PFSK-1 (cell line): ENCODE results near the gene VAMP4.
A peak's percentile ranks its signal among the peaks of the same experiment; 100 is the strongest.

ENCODE experiments used
- FOXP2 ChIP-seq: optimal IDR thresholded peaks from 2 replicates; pipeline ENCODE3; 2011; ENCODE audit warnings: borderline replicate concordance, control low read depth, inconsistent platforms; ENCODE audit not compliant: insufficient read depth; ENCODE audit errors: extremely low read length, extremely low read depth
- POLR2AphosphoS5 ChIP-seq: IDR thresholded peaks from 2 replicates; pipeline ENCODE4 v1.6.1; 2012; ENCODE audit warnings: low read depth, mild to moderate bottlenecking, control low read depth, low read length, moderate library complexity
- SIN3A ChIP-seq: IDR thresholded peaks from 2 replicates; pipeline ENCODE4 v1.6.1; 2012; ENCODE audit warnings: mild to moderate bottlenecking, low read length, moderate library complexity, borderline replicate concordance; ENCODE audit not compliant: insufficient read depth
- TAF1 ChIP-seq: IDR thresholded peaks from 2 replicates; pipeline ENCODE4 v1.6.1; 2012; ENCODE audit warnings: low read length, control low read depth, borderline replicate concordance; ENCODE audit not compliant: insufficient read depth
- TF ChIP-seq, protein P1 (sequence below), 2 experiments: IDR thresholded peaks; 2 replicates each; pipeline versions ENCODE4 v1.6.1 to v1.8.0; 2011 to 2012; ENCODE audit warnings: low read depth in 2 of 2, low read length in 2 of 2, control low read depth in 1 of 2, inconsistent platforms in 1 of 2, mild to moderate bottlenecking in 1 of 2, moderate library complexity in 1 of 2; ENCODE audit not compliant: insufficient read depth in 1 of 2

VAMP4 gene

GRCh38 chr1:171781176-171781875 is 39.5 kb upstream of the VAMP4 start, which contains the start of gene METTL13:
METTL13 (plus strand) TSS chr1:171781660; CDS start chr1:171781968, 308 bp downstream.
- TF ChIP-seq FOXP2: peak; percentile 54
- TF ChIP-seq SIN3A: peak; percentile 16; the same call in 1 of the 2 replicates
- TF ChIP-seq, protein P1, sequence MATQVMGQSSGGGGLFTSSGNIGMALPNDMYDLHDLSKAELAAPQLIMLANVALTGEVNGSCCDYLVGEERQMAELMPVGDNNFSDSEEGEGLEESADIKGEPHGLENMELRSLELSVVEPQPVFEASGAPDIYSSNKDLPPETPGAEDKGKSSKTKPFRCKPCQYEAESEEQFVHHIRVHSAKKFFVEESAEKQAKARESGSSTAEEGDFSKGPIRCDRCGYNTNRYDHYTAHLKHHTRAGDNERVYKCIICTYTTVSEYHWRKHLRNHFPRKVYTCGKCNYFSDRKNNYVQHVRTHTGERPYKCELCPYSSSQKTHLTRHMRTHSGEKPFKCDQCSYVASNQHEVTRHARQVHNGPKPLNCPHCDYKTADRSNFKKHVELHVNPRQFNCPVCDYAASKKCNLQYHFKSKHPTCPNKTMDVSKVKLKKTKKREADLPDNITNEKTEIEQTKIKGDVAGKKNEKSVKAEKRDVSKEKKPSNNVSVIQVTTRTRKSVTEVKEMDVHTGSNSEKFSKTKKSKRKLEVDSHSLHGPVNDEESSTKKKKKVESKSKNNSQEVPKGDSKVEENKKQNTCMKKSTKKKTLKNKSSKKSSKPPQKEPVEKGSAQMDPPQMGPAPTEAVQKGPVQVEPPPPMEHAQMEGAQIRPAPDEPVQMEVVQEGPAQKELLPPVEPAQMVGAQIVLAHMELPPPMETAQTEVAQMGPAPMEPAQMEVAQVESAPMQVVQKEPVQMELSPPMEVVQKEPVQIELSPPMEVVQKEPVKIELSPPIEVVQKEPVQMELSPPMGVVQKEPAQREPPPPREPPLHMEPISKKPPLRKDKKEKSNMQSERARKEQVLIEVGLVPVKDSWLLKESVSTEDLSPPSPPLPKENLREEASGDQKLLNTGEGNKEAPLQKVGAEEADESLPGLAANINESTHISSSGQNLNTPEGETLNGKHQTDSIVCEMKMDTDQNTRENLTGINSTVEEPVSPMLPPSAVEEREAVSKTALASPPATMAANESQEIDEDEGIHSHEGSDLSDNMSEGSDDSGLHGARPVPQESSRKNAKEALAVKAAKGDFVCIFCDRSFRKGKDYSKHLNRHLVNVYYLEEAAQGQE (IDR thresholded peaks at IDR 0.05; ENCODE audit: insufficient read depth in 1 of 2, low read depth in 2 of 2, low read length in 2 of 2): no peak
- peak; percentile 70; the same call in 1 of the 2 replicates for TF ChIP-seq TAF1
- peak; percentile 79; the same call in 1 of the 2 replicates for TF ChIP-seq POLR2AphosphoS5

DNA sequence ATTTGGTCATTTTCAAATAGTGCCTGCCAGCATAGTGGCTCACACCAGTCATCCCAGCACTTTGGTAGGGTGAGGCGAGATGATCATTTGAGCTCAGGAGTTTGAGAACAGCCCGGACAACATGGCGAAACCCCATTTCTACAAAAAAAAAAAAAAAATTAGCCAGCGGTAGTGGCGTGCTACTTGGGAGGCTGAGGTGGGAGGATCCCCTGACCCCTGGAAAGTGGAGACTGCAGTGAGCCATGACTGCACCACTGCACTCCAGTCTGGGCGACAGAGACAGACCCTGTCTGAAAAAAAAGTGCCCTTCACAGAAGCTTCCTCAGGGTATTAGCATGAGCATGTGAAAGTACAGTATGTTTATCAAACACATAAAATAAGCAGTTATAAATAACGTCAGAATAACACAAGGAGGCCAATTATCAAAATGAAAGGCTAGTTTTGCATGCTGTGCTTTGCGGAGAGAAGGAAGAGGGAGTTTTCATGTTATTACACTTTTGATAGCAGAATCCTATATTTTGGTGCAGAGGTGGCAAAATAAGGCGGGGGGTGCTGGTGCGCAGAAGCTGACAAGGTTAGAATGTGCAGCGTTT is 38.8 kb upstream of the VAMP4 start:
- TF ChIP-seq SIN3A (no peak), FOXP2 (no peak), TAF1 (no peak)
- TF ChIP-seq, protein P1 (IDR thresholded peaks at IDR 0.05; ENCODE audit: insufficient read depth in 1 of 2, low read depth in 2 of 2, low read length in 2 of 2): 0 out of 4 replicates have a peak, but pooled peaks of 1 of the 2 experiments have one; percentile 20

GRCh38 chr1:171772312-171772711 is 30.4 kb upstream of the VAMP4 start:
- TF ChIP-seq, protein P1 (IDR thresholded peaks at IDR 0.05; ENCODE audit: insufficient read depth in 1 of 2, low read depth in 2 of 2, low read length in 2 of 2): no peak
- TF ChIP-seq SIN3A (no peak), POLR2AphosphoS5 (no peak), FOXP2 (no peak), TAF1 (no peak)

DNA sequence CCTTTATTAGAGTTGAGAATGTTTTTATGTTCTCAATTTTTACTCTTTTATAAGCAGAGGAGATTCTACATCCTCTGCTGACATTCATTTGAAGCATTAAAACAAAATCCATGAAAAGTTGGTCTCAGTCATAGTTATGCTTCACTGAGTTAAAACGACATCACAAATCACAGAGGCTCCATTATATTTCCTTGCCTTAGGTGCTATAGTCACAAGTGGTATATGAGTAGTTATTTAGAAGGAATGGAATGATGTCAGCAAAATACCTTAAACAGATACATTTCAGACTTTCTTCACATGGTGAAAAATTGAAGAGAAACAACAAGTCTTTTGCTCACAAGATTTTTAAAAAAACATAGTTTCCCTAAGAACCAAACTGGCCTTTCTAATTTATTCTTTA is 27.9 kb upstream of the VAMP4 start:
- TF ChIP-seq TAF1: no peak
- no peak for TF ChIP-seq FOXP2
- TF ChIP-seq POLR2AphosphoS5: no peak
- TF ChIP-seq, protein P1 (IDR thresholded peaks at IDR 0.05; ENCODE audit: insufficient read depth in 1 of 2, low read depth in 2 of 2, low read length in 2 of 2): no peak
- TF ChIP-seq SIN3A: no peak

GRCh38 chr1:171769171-171769570 is 27.3 kb upstream of the VAMP4 start:
- TF ChIP-seq TAF1: no peak
